Spleen (tissue), 11 donors: ENCODE results near the gene ZNF695. TPM values are rescaled to one million over a fixed set of nuclear protein-coding genes. Genes with fewer than 3 reads are reported as not detected.
"Not testable (repeated sequence)": the region's sequence is repeated elsewhere in the genome, so short reads cannot be mapped to it uniquely, and the experiment has no call there.

ENCODE experiments used
- DNase-seq: peaks from one replicate; pipeline ENCODE4 v3.0.0-alpha.2; 2020
- H3K27ac ChIP-seq, 8 donors: fragments of 200-600 bp; sonication (generic) in 7 of 8; 1 replicate in 4 of 8; 2 replicates in 4 of 8; pipeline versions ENCODE4 v1.5.0 to v1.8.0; 2016 to 2021; ENCODE audit warnings: inconsistent platforms in 4 of 8, mild to moderate bottlenecking in 4 of 8, moderate library complexity in 1 of 8
- H3K27me3 ChIP-seq, 7 donors: fragments of 200-600 bp; sonication (generic) in 6 of 7; replicated peaks in 1 of 7; 1 replicate in 4 of 7; 2 replicates in 3 of 7; pipeline versions ENCODE4 v1.5.0 to v1.8.0; 2016 to 2021; ENCODE audit warnings: inconsistent platforms in 3 of 7, mild to moderate bottlenecking in 1 of 7
- H3K36me3 ChIP-seq, 6 donors: fragments of 200-600 bp; sonication (generic) in 5 of 6; 1 replicate in 4 of 6; 2 replicates in 2 of 6; pipeline versions ENCODE4 v1.5.0 to v1.8.0; 2016 to 2021; ENCODE audit warnings: inconsistent platforms in 2 of 6
- H3K4me1 ChIP-seq, 6 donors: fragments of 200-600 bp; sonication (generic) in 5 of 6; 1 replicate in 3 of 6; 2 replicates in 3 of 6; pipeline versions ENCODE4 v1.5.0 to v1.8.0; 2016 to 2021; ENCODE audit warnings: inconsistent platforms in 3 of 6
- H3K4me3 ChIP-seq, 8 donors: fragments of 200-600 bp; sonication (generic) in 7 of 8; 1 replicate in 4 of 8; 2 replicates in 4 of 8; pipeline versions ENCODE4 v1.5.0 to v1.8.0; 2016 to 2021; ENCODE audit warnings: inconsistent platforms in 4 of 8, mild to moderate bottlenecking in 4 of 8, moderate library complexity in 2 of 8
- H3K9me3 ChIP-seq, 8 donors: fragments of 200-600 bp; sonication (generic) in 7 of 8; 1 replicate in 4 of 8; 2 replicates in 4 of 8; pipeline versions ENCODE4 v1.5.0 to v1.8.0; 2016 to 2021; ENCODE audit warnings: inconsistent platforms in 4 of 8
- CTCF ChIP-seq, 11 experiments: fragments of 200-600 bp in 7 of 11; fragments of 450-650 bp in 4 of 11; sonication (generic) in 4 of 11; IDR thresholded peaks in 8 of 11; conservative IDR thresholded peaks in 3 of 11; 1 replicate in 7 of 11; 2 replicates in 4 of 11; pipeline versions ENCODE4 v1.4.0 to v1.8.0; 2016 to 2021; ENCODE audit warnings: antibody characterized with exemption in 11 of 11, inconsistent platforms in 4 of 11, mild to moderate bottlenecking in 1 of 11
- POLR2A ChIP-seq, 3 donors: fragments of 450-650 bp; IDR thresholded peaks; one replicate each; pipeline ENCODE4 v1.5.1; 2017; ENCODE audit warnings: antibody characterized with exemption in 3 of 3, mild to moderate bottlenecking in 1 of 3
- POLR2AphosphoS5 ChIP-seq, 3 donors: sonication (generic); formaldehyde crosslinking; IDR thresholded peaks; one replicate each; pipeline ENCODE4 v1.5.1; 2017; ENCODE audit warnings: antibody characterized with exemption in 3 of 3
- WGBS, 5 donors: extraction: QIAGEN DNeasy Blood & Tissue Kit in 3 of 5; methylation state at CpG; one replicate each; pipeline versions ENCODE4 v1.1.5 to v1.1.7; 2013 to 2018; 5-methylcytosine and 5-hydroxymethylcytosine counted together
- intact Hi-C: fragments of 100-400 bp; cut with DNase I; formaldehyde crosslinking; loops from one replicate; pipeline ENCODE4 v1.15.0; 2023; ENCODE audit warnings: low total_unique reads
- polyA plus RNA-seq, 3 donors: library from polyadenylated mRNA; stranded (reverse); fragments of 200-250 nt; gene quantifications; one replicate each; pipeline ENCODE4 v1.2.1, GENCODE V29; 2013
- total RNA-seq, 7 donors: library from RNA; depleted of rRNA in 3 of 7; stranded (reverse); fragments of >200 nt in 3 of 7; fragmentation: NEBNext Ultra II Directional in 4 of 7; extraction: Animal tissue kit (Norgen Biotek cat#: 25700) in 4 of 7; gene quantifications; one replicate each; pipeline versions ENCODE4 v1.1.0 to v1.2.1, GENCODE V29; 2016 to 2021
- donor health status: healthy with polysubstance abuse.
- donor health status: DM: no; HTN: no; CAD: no; lungs with moderate emphysema.
- donor health status: DM: no; HTN: no; CAD: no.
- donor health status: Bipolar disorder and iron deficiency.
- donor health status: healthy.
- donor health status: DM: no; HTN: no; CAD: no.
- donor health status: DM: yes; HTN: yes; CAD: no.

Gene ZNF695
- total and polyA plus RNA-seq, 10 donors: 0.13 to 1.2 (median 0.31) TPM; not detected in 4

- no peaks in the 10 kb centered on the region for H3K36me3 ChIP-seq
- no peak for DNase-seq
- peaks cover 0 to 7% (median 0%) of the 10 kb centered on the region in 7 donors for H3K27me3 ChIP-seq
- H3K4me1 ChIP-seq: peaks cover 0 to under 1% (median 0%) of the 10 kb centered on the region in 6 donors
- no peak overlapping the region for H3K4me3 ChIP-seq
- 82 to 93% (median 90%) methylated on average over 3 to 6 of the region's 6 CpGs for WGBS, 5 donors
- H3K9me3 ChIP-seq: peaks cover 0 to 86% (median 48%) of the 10 kb centered on the region in 8 donors
- H3K27ac ChIP-seq: no peak overlapping the region
- TF ChIP-seq POLR2AphosphoS5 (IDR thresholded peaks at IDR 0.05) (no peak), POLR2A (IDR thresholded peaks at IDR 0.05) (no peak), CTCF (IDR thresholded peaks at IDR 0.05 in 8 of 11, conservative IDR thresholded peaks at IDR 0.05 in 3 of 11) (no peak)
- intact Hi-C loops: no loop called here
Observed at GRCh38 chr1:247013391-247013790, 5.5 kb upstream of the ZNF695 start.

- DNase-seq: no peak
- WGBS, 5 donors: 82 to 88% (median 86%) methylated on average over 13 of the region's 13 CpGs
- Histone ChIP-seq H3K36me3 (no peaks in the 10 kb centered on the region), H3K4me3 (peak overlapping the region in 2 of 8 donors; percentile 60 to 70), H3K27ac (no peak overlapping the region), H3K4me1 (peaks cover 0 to 16% (median 5%) of the 10 kb centered on the region in 6 donors), H3K9me3 (peaks cover 0 to 94% (median 42%) of the 10 kb centered on the region in 8 donors), H3K27me3 (peaks cover 0 to 32% (median 9%) of the 10 kb centered on the region in 7 donors)
- intact Hi-C loops: no loop called here
- TF ChIP-seq POLR2A (IDR thresholded peaks at IDR 0.05): no peak
- TF ChIP-seq POLR2AphosphoS5 (IDR thresholded peaks at IDR 0.05): no peak
- no peak for TF ChIP-seq CTCF (IDR thresholded peaks at IDR 0.05 in 8 of 11, conservative IDR thresholded peaks at IDR 0.05 in 3 of 11)
Observed at GRCh38 chr1:247008406-247008799, 546 bp upstream of the ZNF695 start.

- peaks cover 0 to 16% (median 5%) of the 10 kb centered on the region in 6 donors for H3K4me1 ChIP-seq
- peaks cover 0 to 32% (median 9%) of the 10 kb centered on the region in 7 donors for H3K27me3 ChIP-seq
- H3K27ac ChIP-seq, DNase-seq, H3K36me3 ChIP-seq, H3K4me3 ChIP-seq, intact Hi-C loops: not testable (repeated sequence)
- peaks cover 0 to 98% (median 53%) of the 10 kb centered on the region in 8 donors for H3K9me3 ChIP-seq
- WGBS, 5 donors: 92 to 98% (median 96%) methylated on average over 6 of the region's 6 CpGs
Observed at GRCh38 chr1:247004081-247004480, 3.8 kb downstream of the ZNF695 start.

DNA sequence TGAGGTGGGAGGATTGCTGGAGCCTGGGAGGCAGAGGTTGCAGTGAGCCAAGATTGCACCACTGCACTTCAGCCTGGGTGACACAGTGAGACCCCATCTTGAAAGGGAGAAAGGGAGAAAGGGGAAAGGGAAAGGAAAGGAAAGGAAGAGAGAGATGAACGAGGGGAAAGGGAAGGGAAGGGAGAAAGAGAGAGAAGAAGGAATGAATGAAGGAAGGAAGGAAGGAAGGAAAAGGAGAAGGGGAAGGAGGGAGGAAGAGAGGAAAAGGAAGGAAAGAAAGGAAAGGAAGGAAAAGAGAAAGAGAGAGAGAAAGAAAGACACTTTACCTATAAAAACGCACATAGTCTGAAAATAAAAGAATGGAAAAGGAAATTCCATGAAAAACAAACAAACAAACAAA lies 18.0 kb downstream of the ZNF695 start:
- Histone ChIP-seq H3K4me3 (no peak overlapping the region), H3K36me3 (no peaks in the 10 kb centered on the region), H3K9me3 (peaks cover 32 to 100% (median 100%) of the 10 kb centered on the region in 8 donors), H3K27me3 (no peaks in the 10 kb centered on the region), H3K4me1 (no peaks in the 10 kb centered on the region), H3K27ac (no peak overlapping the region)
- TF ChIP-seq POLR2A (IDR thresholded peaks at IDR 0.05) (no peak), POLR2AphosphoS5 (IDR thresholded peaks at IDR 0.05) (no peak), CTCF (IDR thresholded peaks at IDR 0.05 in 8 of 11, conservative IDR thresholded peaks at IDR 0.05 in 3 of 11) (no peak)
- WGBS, 5 donors: 92 to 95% (median 94%) methylated on average over 2 of the region's 2 CpGs
- no peak for DNase-seq
- intact Hi-C loops: no loop called here

DNA sequence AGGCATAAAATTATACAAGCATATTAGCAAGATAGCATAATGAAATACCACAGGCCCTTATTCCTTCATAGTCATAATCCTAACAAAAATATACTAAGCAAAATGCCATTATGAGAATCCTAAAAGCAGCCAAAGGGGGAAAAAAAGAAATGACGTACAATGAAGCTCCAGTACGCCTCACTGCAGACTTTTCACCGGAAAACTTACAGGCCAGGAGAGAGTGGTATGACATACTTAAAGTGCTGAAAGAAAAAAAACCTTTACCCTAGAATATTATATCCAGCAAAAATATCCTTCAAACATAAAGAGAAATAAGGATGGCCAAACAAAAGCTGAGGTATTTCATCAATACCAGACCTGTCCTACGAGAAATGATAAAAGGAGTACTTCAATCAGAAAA lies 19.5 kb downstream of the ZNF695 start:
- Histone ChIP-seq H3K36me3 (no peaks in the 10 kb centered on the region), H3K27me3 (no peaks in the 10 kb centered on the region), H3K27ac (no peak overlapping the region), H3K9me3 (peaks cover 39 to 100% (median 100%) of the 10 kb centered on the region in 8 donors), H3K4me3 (no peak overlapping the region), H3K4me1 (no peaks in the 10 kb centered on the region)
- 85 to 98% (median 95%) methylated on average over 4 of the region's 4 CpGs for WGBS, 5 donors
- TF ChIP-seq POLR2AphosphoS5 (IDR thresholded peaks at IDR 0.05): no peak
- TF ChIP-seq CTCF (IDR thresholded peaks at IDR 0.05 in 8 of 11, conservative IDR thresholded peaks at IDR 0.05 in 3 of 11): no peak
- no peak for TF ChIP-seq POLR2A (IDR thresholded peaks at IDR 0.05)
- intact Hi-C loops: no loop called here
- DNase-seq: no peak
